T-cell (primary cell): ENCODE measurements around the gene HAAO. TPM values are rescaled to one million over a fixed set of nuclear protein-coding genes. Genes with fewer than 3 reads are reported as not detected.
A peak's percentile ranks its signal among the peaks of the same experiment; 100 is the strongest.

Experiments
- ATAC-seq, 4 experiments: fragments of 200-7000 bp in 3 of 4; fragments of 150-1000 bp in 1 of 4; cut with Tn5 transposase; replicated peaks in 1 of 4; 1 replicate in 3 of 4; 2 replicates in 1 of 4; pipeline ENCODE4 v1.10.0; 2021; ENCODE audit warnings: moderate library complexity in 3 of 4, mild to moderate bottlenecking in 2 of 4, moderate number of reproducible peaks in 1 of 4
- CTCF ChIA-PET, 2 donors: fragments of 300-600 bp; sonication (Branson Sonifier 250); formaldehyde crosslinking; loops; one replicate each; lab custom pipeline; 2022; ENCODE audit warnings: antibody characterized with exemption in 2 of 2; lab: Charles Lee
- POLR2A ChIA-PET, 2 donors: fragments of 300-600 bp; sonication (Branson Sonifier 250); formaldehyde crosslinking; loops; one replicate each; lab custom pipeline; 2022; ENCODE audit warnings: antibody characterized with exemption in 2 of 2; lab: Charles Lee
- DNase-seq, 35 experiments: peaks; one replicate each; pipeline versions ENCODE4 v3.0.0 to v3.0.0-alpha.2; 2013 to 2023
- H3K27ac ChIP-seq: one replicate; pipeline ENCODE4 v1.5.1; 2013; ENCODE audit warnings: low read length
- H3K27me3 ChIP-seq, 2 experiments: replicated peaks in 1 of 2; 1 replicate in 1 of 2; 2 replicates in 1 of 2; pipeline versions ENCODE4 v1.6.1 to v1.7.0; 2013; ENCODE audit warnings: low read length in 1 of 2, mixed read lengths in 1 of 2; ENCODE audit not compliant: control insufficient read depth in 2 of 2, insufficient read depth in 2 of 2; ENCODE audit errors: extremely low read depth in 1 of 2
- H3K36me3 ChIP-seq, 2 donors: 1 replicate in 1 of 2; 2 replicates in 1 of 2; pipeline versions ENCODE4 v1.6.1 to v1.7.0; 2013; ENCODE audit warnings: low read length in 1 of 2; ENCODE audit not compliant: control insufficient read depth in 2 of 2, insufficient read depth in 1 of 2; ENCODE audit errors: extremely low read depth in 1 of 2
- H3K4me1 ChIP-seq, 2 experiments: 1 replicate in 1 of 2; 2 replicates in 1 of 2; pipeline versions ENCODE4 v1.6.1 to v1.7.0; 2013; ENCODE audit warnings: low read length in 2 of 2, mixed read lengths in 1 of 2; ENCODE audit not compliant: insufficient read depth in 2 of 2, control insufficient read depth in 1 of 2; ENCODE audit errors: extremely low read depth in 1 of 2
- H3K4me3 ChIP-seq, 2 donors: 1 replicate in 1 of 2; 2 replicates in 1 of 2; pipeline versions ENCODE4 v1.5.1 to v1.7.0; 2013; ENCODE audit warnings: mild to moderate bottlenecking in 2 of 2, low read length in 1 of 2, moderate library complexity in 1 of 2; ENCODE audit not compliant: control insufficient read depth in 1 of 2; ENCODE audit errors: extremely low read depth in 1 of 2
- H3K9me3 ChIP-seq: 2 replicates; pipeline ENCODE4 v1.7.0; 2013
- H3K27ac Mint-ChIP-seq, 2 donors: one replicate each; pipeline ENCODE4 v1.8.0; 2020 to 2021; ENCODE audit warnings: mild to moderate bottlenecking in 2 of 2, mixed read lengths in 2 of 2
- H3K27me3 Mint-ChIP-seq, 2 donors: one replicate each; pipeline ENCODE4 v1.8.0; 2021 to 2022; ENCODE audit warnings: mixed read lengths in 2 of 2
- H3K36me3 Mint-ChIP-seq: one replicate; pipeline ENCODE4 v1.8.0; 2021; ENCODE audit warnings: mixed read lengths
- H3K4me1 Mint-ChIP-seq, 3 donors: one replicate each; pipeline ENCODE4 v1.8.0; 2020 to 2022; ENCODE audit warnings: mixed read lengths in 3 of 3, mild to moderate bottlenecking in 1 of 3
- H3K4me3 Mint-ChIP-seq, 3 donors: one replicate each; pipeline ENCODE4 v1.8.0; 2020 to 2022; ENCODE audit warnings: mild to moderate bottlenecking in 3 of 3, mixed read lengths in 3 of 3, moderate library complexity in 3 of 3
- H3K9me3 Mint-ChIP-seq, 3 donors: one replicate each; pipeline ENCODE4 v1.8.0; 2020 to 2022; ENCODE audit warnings: mixed read lengths in 3 of 3
- WGBS: methylation state at CpG from one replicate; pipeline ENCODE4 v1.1.5; 2013; ENCODE audit warnings: missing lambda C conversion rate; ENCODE audit not compliant: insufficient coverage; 5-methylcytosine and 5-hydroxymethylcytosine counted together
- total RNA-seq, 35 experiments: library from RNA in 6 of 35; stranded (reverse) in 6 of 35; fragments of 120-200 nt in 1 of 35; gene quantifications; one replicate each; pipeline versions ENCODE4 v1.2.1 to v1.2.4 and lab custom pipeline; 2013 to 2026

HAAO gene
- total RNA-seq, 5 donors from 2014 or later (not counting 1 experiment from before 2014, with no cell fraction given) = 0.38 to 0.72 (median 0.61) TPM; not detected in 2

- Mint-ChIP-seq H3K27ac (peak overlapping the region; percentile 99), H3K4me1 (peaks cover 18 to 23% (median 19%) of the 10 kb centered on the region in 3 donors), H3K27me3 (peaks cover 0 to 6% of the 10 kb centered on the region in 2 donors), H3K4me3 (peak overlapping the region; percentile 94 to 97 (median 96)), H3K36me3 (no peaks in the 10 kb centered on the region), H3K9me3 (peaks cover 0 to 5% (median 0%) of the 10 kb centered on the region in 3 donors)
- ATAC-seq (peak; percentile 81 to 87 (median 85)), DNase-seq (peak; percentile 92 to 98 (median 96))
- H3K4me3 ChIP-seq = peak overlapping the region; percentile 76 to 85
- under 1% methylated on average over 79 of the region's 83 CpGs for WGBS
- ChIA-PET CTCF (interaction anchor here in 1 of 2 donors (0.6 to 1.2 kb wide), 4 partner anchors 18 to 786 kb away, joined by 3 to 5 read pairs (median 4); partner anchors contain the start of gene THADA), POLR2A (interaction anchor here (0.6 to 1.0 kb wide), 3 partner anchors 9 to 793 kb away, joined by 3 to 7 read pairs (median 3); no protein-coding TSS in a partner anchor)
- no peaks in the 10 kb centered on the region for H3K9me3 ChIP-seq
- no peaks in the 10 kb centered on the region for H3K36me3 ChIP-seq
- peaks cover 0 to 2% of the 10 kb centered on the region in 2 experiments for H3K27me3 ChIP-seq
- peak overlapping the region; percentile 97 for H3K27ac ChIP-seq
- peaks cover 5 to 20% of the 10 kb centered on the region in 2 experiments for H3K4me1 ChIP-seq
These were observed 18.0 kb upstream of the HAAO start for GRCh38 chr2:42810121-42810970.

- ATAC-seq (peak in 3 of 4 experiments; percentile 33 to 37 (median 35)), DNase-seq (peak in 14 of 35 experiments; percentile 22 to 73 (median 50))
- CTCF ChIA-PET = interaction anchor here in 1 of 2 donors (1.1 to 1.2 kb wide), 2 partner anchors 18 to 768 kb away, joined by 3 to 4 read pairs; no protein-coding TSS in a partner anchor
- Histone ChIP-seq H3K27me3 (peaks cover 0 to 2% of the 10 kb centered on the region in 2 experiments), H3K36me3 (no peaks in the 10 kb centered on the region), H3K27ac (peak overlapping the region; percentile 78), H3K4me3 (peak overlapping the region; percentile 49 to 59), H3K9me3 (no peaks in the 10 kb centered on the region), H3K4me1 (peaks cover 5 to 20% of the 10 kb centered on the region in 2 experiments)
- Mint-ChIP-seq H3K27ac (peak overlapping the region; percentile 73 to 85), H3K27me3 (peaks cover 0 to 6% of the 10 kb centered on the region in 2 donors), H3K36me3 (no peaks in the 10 kb centered on the region), H3K9me3 (peaks cover 0 to 5% (median 0%) of the 10 kb centered on the region in 3 donors), H3K4me3 (peak overlapping the region; percentile 74 to 97 (median 74)), H3K4me1 (peaks cover 18 to 23% (median 19%) of the 10 kb centered on the region in 3 donors)
- WGBS = 1% methylated on average over 35 of the region's 35 CpGs
- POLR2A ChIA-PET = interaction anchor here in 1 of 2 donors (0.6 kb wide), 1 partner anchor 767 kb away, joined by 6 read pairs; no protein-coding TSS in a partner anchor
These were observed 17.4 kb upstream of the HAAO start for GRCh38 chr2:42809819-42810120.

GRCh38 chr2:42809131-42809818 lies 16.9 kb upstream of the HAAO start:
- ATAC-seq (no peak), DNase-seq (no peak)
- H3K4me3 Mint-ChIP-seq = peak overlapping the region; percentile 74 to 97 (median 74)
- peaks cover 0 to 7% of the 10 kb centered on the region in 2 donors for H3K27me3 Mint-ChIP-seq
- ChIA-PET CTCF (interaction anchor here in 1 of 2 donors (0.6 to 1.2 kb wide), 3 partner anchors 19 to 768 kb away, joined by 3 to 6 read pairs (median 4); no protein-coding TSS in a partner anchor), POLR2A (interaction anchor here in 1 of 2 donors (0.6 kb wide), 1 partner anchor 768 kb away, joined by 6 read pairs; no protein-coding TSS in a partner anchor)
- Histone ChIP-seq H3K4me1 (peaks cover 5 to 20% of the 10 kb centered on the region in 2 experiments), H3K27me3 (peaks cover 0 to 2% of the 10 kb centered on the region in 2 experiments), H3K36me3 (no peaks in the 10 kb centered on the region), H3K9me3 (no peaks in the 10 kb centered on the region), H3K27ac (peak overlapping the region; percentile 78), H3K4me3 (peak overlapping the region; percentile 49 to 59)
- peaks cover 18 to 23% (median 19%) of the 10 kb centered on the region in 3 donors for H3K4me1 Mint-ChIP-seq
- 69% methylated on average over 5 of the region's 10 CpGs for WGBS
- H3K27ac Mint-ChIP-seq = peak overlapping the region; percentile 80 to 85
- peaks cover 0 to 5% (median 0%) of the 10 kb centered on the region in 3 donors for H3K9me3 Mint-ChIP-seq
- H3K36me3 Mint-ChIP-seq = no peaks in the 10 kb centered on the region

GRCh38 chr2:42808301-42808700 lies 15.9 kb upstream of the HAAO start:
- ATAC-seq = no peak
- H3K27ac ChIP-seq = no peak overlapping the region
- Mint-ChIP-seq H3K9me3 (no peaks in the 10 kb centered on the region), H3K4me3 (peak overlapping the region in 2 of 3 donors; percentile 48 to 53), H3K27me3 (peaks cover 0 to 12% of the 10 kb centered on the region in 2 donors), H3K36me3 (no peaks in the 10 kb centered on the region), H3K27ac (peak overlapping the region in 1 of 2 donors; percentile 52), H3K4me1 (peaks cover 18 to 23% (median 19%) of the 10 kb centered on the region in 3 donors)
- no peaks in the 10 kb centered on the region for H3K36me3 ChIP-seq
- H3K9me3 ChIP-seq = no peaks in the 10 kb centered on the region
- H3K4me3 ChIP-seq = no peak overlapping the region
- peaks cover 0 to 7% of the 10 kb centered on the region in 2 experiments for H3K27me3 ChIP-seq
- no peak for DNase-seq
- ChIA-PET CTCF (no interaction called here), POLR2A (no interaction called here)
- H3K4me1 ChIP-seq = peaks cover 5 to 20% of the 10 kb centered on the region in 2 experiments
- WGBS = 86% methylated on average over 3 of the region's 5 CpGs

GRCh38 chr2:42806786-42807185 lies 14.4 kb upstream of the HAAO start:
- Mint-ChIP-seq H3K4me1 (peaks cover 13 to 17% (median 14%) of the 10 kb centered on the region in 3 donors), H3K27ac (no peak overlapping the region), H3K4me3 (no peak overlapping the region)

More at GRCh38 chr2:42806786-42807185, 14.4 kb upstream of the HAAO start:
- no peaks in the 10 kb centered on the region for H3K9me3 ChIP-seq
- H3K4me1 ChIP-seq = peaks cover 5 to 18% of the 10 kb centered on the region in 2 experiments
- peaks cover 0 to 27% of the 10 kb centered on the region in 2 donors for H3K27me3 Mint-ChIP-seq
- POLR2A ChIA-PET = no interaction called here
- DNase-seq (no peak), ATAC-seq (no peak)
- no peaks in the 10 kb centered on the region for H3K9me3 Mint-ChIP-seq
- H3K36me3 ChIP-seq = no peaks in the 10 kb centered on the region
- H3K27me3 ChIP-seq = peaks cover 0 to 10% of the 10 kb centered on the region in 2 experiments
- H3K36me3 Mint-ChIP-seq = no peaks in the 10 kb centered on the region
- no peak overlapping the region for H3K4me3 ChIP-seq
- H3K27ac ChIP-seq = no peak overlapping the region
- CTCF ChIA-PET = no interaction called here
- WGBS = 83% methylated on average over 1 of the region's 6 CpGs
